Stimulated activated CD4-positive, alpha-beta T cell treated with anti-CD3 and anti-CD28 coated beads, Interleukin-2, amount 100 ng/mL, for 24 hours (primary cell): ENCODE measurements around the gene GPR171.
A peak's percentile ranks its signal among the peaks of the same experiment; 100 is the strongest.
"Not testable (repeated sequence)": the region's sequence is repeated elsewhere in the genome, so short reads cannot be mapped to it uniquely, and the experiment has no call there.

Experiments
- DNase-seq, 2 donors: peaks; one replicate each; pipeline ENCODE4 v3.0.0-alpha.2; 2020

The GPR171 gene, protein sequence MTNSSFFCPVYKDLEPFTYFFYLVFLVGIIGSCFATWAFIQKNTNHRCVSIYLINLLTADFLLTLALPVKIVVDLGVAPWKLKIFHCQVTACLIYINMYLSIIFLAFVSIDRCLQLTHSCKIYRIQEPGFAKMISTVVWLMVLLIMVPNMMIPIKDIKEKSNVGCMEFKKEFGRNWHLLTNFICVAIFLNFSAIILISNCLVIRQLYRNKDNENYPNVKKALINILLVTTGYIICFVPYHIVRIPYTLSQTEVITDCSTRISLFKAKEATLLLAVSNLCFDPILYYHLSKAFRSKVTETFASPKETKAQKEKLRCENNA

DNA sequence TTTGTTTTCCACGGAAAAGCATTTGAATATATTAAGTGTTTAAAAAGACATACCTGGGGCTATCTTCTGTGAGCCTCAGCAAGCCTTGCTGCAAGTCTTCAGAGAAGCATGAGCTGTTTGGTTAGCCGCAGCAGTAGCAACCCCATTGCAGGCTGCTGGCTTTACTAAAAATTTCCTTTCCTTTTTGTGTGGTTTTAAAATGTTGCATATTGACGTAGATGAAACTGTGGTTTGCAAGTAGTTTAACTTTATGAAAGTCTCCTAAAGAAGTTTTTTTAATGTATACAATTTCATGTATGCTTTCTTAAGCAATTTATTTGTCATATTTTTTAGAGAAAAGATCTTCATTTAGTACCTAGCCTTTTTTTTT lies at the start of gene GPR171:
Gene GPR171 (minus strand): TSS at position 166 of the 370 bp plus-strand sequence. CDS start 3,830 bp downstream, outside the sequence.
- peak; percentile 58 to 68 for DNase-seq

DNA sequence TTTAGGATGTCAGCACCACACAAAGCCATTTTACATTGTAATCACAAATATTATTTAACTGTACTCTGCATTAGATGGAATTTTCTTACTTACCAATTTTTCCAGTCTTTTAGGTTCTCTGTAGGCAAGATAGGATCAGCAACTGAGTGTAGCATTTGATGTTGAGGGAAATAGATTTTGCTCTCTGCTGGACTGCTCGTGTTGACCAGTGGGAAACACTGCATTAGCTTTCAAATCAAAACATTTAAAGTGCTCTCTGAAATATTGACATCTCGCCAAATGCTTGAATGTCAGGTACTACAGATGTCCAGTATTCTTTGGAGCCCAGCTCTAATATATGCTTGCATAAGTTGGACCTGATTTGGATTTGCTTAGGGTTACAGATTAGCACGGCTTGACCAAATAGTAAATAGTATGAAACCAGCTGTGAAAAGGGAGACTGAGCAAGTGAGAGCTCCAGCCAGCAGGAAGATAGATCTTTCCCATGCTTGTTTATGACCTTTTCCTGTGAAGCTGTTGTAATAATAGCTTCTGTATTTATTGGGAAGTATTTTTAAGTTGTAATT lies 45.8 kb upstream of the GPR171 start:
- DNase-seq = no peak

GRCh38 chr3:151242006-151242405 lies 39.0 kb upstream of the GPR171 start:
- DNase-seq = not testable (repeated sequence)

DNA sequence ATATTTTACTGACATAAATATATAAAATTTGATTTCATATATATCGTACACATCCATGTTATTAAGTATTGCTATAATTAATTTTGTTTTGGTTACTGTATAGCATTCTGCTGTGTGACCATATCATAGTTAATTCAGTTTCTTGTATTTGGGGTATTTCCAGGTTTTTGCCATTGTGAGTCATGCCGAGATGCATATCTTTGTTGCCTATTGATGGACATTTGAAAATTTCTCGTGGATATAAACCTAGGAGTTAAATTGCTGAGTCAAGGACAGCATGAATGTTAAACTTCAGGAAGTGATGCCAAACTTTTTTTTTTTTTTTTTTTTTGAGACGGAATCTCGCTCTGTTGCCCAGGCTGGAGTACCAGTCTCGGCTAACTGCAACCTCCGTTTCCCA lies 33.7 kb upstream of the GPR171 start:
- no peak for DNase-seq

GRCh38 chr3:151236316-151236715 lies 33.3 kb upstream of the GPR171 start:
- DNase-seq = no peak

DNA sequence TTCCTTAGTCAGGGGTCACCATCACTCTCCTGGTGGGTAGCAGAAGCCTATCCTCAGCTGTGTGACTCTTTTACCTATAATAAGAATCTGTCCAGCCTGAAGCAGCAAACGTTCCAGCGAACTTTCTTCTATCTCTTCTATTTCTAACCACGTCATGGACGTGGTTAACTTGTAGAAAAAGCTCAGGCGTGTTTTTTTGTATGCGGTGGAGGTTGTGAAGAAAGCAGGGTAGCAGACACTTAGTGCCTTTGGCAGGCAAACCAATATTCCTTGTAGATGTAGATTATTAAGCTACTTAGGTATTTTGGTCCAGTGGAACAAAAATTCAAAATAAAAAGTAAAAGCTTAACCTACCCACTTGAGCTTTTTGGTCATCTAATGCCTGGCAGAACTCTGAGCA lies 31.8 kb upstream of the GPR171 start:
- no peak for DNase-seq

DNA sequence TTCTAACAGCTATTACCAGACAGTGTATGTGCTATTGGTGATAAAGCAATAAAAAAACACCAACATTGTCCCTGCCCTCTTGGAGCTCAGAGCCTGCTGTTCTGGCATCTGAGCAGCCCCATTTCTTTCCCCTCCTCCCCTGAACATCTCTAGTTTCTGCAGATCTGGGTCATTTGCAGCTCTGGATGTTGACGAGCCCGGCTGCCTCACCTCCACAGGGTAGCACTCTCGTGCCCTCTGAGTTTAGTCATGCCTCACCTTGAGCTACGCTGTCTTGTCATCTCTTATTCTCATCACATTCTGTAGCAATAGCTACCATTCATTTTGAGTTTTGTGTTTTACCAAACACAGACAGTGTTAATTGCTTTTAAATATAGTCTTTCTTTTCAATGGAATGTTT lies 30.0 kb upstream of the GPR171 start:
- DNase-seq = no peak

- not testable (repeated sequence) for DNase-seq
Measured at GRCh38 chr3:151232403-151232802, 29.4 kb upstream of the GPR171 start.

GRCh38 chr3:151230646-151231045 lies 27.6 kb upstream of the GPR171 start:
- DNase-seq = no peak

GRCh38 chr3:151228666-151229040 lies 25.6 kb upstream of the GPR171 start:
- no peak for DNase-seq

- DNase-seq = peak; percentile 79 to 81
Measured at GRCh38 chr3:151227807-151228665, 25.0 kb upstream of the GPR171 start.

- DNase-seq = no peak
Measured at GRCh38 chr3:151227266-151227806, 24.3 kb upstream of the GPR171 start.

DNA sequence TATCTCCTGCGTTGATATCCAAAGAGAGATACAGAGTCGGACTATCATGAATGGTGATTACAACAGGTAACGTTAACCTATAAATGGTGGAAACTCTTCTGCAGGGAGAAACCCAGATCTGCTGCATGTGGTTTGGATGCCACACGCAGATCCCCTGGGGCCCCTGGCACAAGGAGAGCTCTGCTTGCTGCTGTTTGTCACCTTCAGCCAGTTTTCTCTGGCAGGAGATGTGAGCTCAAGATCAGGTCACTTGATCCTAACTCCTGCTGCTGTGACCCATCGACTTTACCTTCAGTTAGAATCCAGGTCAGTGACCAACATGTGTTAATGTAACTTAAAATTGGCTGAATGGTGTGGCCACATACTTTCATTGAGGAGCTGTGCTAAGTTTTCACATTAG lies 23.8 kb upstream of the GPR171 start:
- no peak for DNase-seq

GRCh38 chr3:151226088-151226563 lies 23.1 kb upstream of the GPR171 start:
- DNase-seq = no peak

GRCh38 chr3:151225040-151225975 lies 22.3 kb upstream of the GPR171 start:
- no peak for DNase-seq

GRCh38 chr3:151224268-151224866 lies 21.4 kb upstream of the GPR171 start:
- DNase-seq = no peak

DNA sequence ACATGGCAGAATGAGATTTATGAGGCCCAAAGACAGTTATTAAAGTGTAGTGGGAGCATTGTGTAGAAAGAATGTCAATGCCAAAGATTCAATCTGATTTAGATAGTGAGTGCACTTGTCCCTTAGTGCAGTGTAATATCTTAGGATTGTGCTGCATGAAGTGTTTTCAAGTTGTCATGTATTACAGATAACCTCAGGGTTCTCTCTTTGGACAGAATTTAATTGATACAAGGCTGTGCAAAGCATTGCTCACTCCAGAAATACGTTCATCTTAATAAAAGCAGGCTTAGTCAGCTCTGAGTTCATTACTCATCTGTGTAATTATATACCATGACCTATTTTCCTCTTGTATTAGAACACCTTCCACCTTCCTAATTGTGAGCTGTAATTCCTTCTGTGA lies 16.0 kb upstream of the GPR171 start:
- DNase-seq = no peak

DNA sequence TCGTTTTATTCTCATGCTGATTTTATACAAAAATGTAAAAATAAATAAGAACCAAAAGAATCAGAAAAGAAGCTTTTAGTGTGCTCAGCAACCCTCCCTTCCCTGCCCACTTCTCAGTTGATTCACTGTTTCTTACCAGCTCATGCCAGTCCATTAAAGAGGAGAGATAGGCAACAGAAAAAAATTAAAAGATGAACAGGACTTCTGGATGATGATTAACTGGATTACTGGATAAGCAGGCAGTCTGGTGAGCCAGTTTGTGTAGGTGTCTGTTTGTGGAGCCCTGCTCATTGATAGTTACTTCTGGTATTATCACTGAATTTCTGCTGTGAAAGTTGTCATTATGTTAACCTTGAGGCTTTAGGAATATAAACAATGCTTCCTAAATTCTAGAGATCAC lies 15.1 kb upstream of the GPR171 start:
- DNase-seq = no peak

DNA sequence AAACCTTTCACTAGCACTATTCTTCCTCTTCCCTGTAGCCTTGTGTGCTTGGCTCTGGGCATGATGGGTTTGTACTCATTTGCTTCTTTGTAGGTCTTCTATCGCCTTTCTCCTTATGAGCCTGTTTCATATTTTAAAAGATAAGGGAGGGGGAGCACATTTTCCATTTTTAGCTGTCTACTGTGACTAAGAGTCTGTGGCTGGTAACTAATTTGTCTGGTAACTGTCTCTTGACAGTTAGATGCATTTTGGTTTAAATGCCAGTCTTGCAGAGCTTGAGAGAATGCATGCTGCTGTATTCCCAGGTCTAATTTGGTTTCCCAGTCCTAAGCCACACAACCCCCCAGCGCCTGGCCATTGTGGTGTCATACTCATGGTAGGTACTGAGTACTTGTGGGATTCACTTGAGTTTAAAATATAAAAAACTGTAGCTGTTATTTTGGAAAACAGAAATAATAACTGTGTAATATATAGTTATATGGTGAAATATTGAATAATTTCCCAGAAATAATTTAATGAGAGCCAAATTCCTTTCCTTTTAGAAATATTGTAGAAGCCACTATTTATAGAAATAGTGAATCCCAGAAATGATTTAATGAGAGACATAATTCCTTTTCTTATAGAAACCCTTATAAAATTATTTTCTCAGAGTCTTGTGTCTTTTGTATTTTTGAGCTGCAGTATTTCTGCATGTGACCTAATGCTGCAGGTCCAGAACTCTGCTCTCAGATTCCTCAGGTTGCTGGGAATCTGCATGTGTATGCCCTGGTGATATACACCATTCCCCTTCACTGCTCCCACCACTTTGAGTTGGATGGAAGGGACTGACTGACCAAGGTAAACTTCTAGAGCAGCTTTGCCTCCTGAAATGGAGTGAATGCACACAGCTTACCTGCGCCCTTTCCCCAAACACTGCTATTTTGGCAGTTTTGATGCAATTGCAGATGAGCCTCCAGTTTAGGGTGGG lies 13.9 kb upstream of the GPR171 start:
- no peak for DNase-seq

- no peak for DNase-seq
Measured at GRCh38 chr3:151214459-151214858, 11.4 kb upstream of the GPR171 start.

GRCh38 chr3:151213881-151214280 lies 10.9 kb upstream of the GPR171 start:
- no peak for DNase-seq
